Breast epithelium (tissue), 3 donors: Measurements from ENCODE around the gene TFAM.

Source experiments
- POLR2A ChIP-seq: fragments of 450-650 bp; IDR thresholded peaks from one replicate; pipeline ENCODE4 v1.6.1; 2016; ENCODE audit warnings: antibody characterized with exemption, mild to moderate bottlenecking, moderate library complexity
- POLR2AphosphoS5 ChIP-seq, 3 donors: sonication (generic); formaldehyde crosslinking; IDR thresholded peaks; one replicate each; pipeline ENCODE4 v1.6.1; 2017; ENCODE audit warnings: antibody characterized with exemption in 3 of 3
- TF ChIP-seq, protein P1 (sequence below), 3 donors: fragments of 450-650 bp; IDR thresholded peaks; one replicate each; pipeline ENCODE4 v1.5.1; 2016 to 2017; ENCODE audit warnings: antibody characterized with exemption in 3 of 3, mild to moderate bottlenecking in 3 of 3, moderate library complexity in 3 of 3

DNA sequence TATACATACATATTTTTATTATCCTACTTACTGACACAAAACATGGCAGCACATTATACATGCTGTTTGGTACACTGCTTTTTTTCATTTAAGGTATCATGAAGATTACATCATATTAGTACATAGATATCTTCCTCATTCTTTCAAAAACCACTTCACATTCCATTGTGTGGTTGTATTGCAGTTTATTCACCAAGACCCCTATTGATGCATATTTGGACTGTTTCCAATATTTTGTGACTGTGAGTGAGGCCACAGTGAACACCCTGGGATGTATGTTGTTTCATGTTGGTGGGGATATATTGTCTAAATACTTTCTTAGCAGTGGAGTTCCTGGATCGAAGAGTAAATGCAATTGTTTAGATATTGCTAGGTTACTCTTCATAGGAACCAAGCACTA is 39.0 kb downstream of the TFAM start:
- TF ChIP-seq POLR2AphosphoS5 (IDR thresholded peaks at IDR 0.05) (no peak), POLR2A (no peak)
- TF ChIP-seq, protein P1, sequence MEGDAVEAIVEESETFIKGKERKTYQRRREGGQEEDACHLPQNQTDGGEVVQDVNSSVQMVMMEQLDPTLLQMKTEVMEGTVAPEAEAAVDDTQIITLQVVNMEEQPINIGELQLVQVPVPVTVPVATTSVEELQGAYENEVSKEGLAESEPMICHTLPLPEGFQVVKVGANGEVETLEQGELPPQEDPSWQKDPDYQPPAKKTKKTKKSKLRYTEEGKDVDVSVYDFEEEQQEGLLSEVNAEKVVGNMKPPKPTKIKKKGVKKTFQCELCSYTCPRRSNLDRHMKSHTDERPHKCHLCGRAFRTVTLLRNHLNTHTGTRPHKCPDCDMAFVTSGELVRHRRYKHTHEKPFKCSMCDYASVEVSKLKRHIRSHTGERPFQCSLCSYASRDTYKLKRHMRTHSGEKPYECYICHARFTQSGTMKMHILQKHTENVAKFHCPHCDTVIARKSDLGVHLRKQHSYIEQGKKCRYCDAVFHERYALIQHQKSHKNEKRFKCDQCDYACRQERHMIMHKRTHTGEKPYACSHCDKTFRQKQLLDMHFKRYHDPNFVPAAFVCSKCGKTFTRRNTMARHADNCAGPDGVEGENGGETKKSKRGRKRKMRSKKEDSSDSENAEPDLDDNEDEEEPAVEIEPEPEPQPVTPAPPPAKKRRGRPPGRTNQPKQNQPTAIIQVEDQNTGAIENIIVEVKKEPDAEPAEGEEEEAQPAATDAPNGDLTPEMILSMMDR (IDR thresholded peaks at IDR 0.05) = no peak
